H9 (cell line): Measurements from ENCODE around the gene RAB1B. TPM values are rescaled to one million over a fixed set of nuclear protein-coding genes. Genes with fewer than 3 reads are reported as not detected.

ENCODE experiments used
- DNase-seq: peaks from one replicate; pipeline ENCODE4 v3.0.0-alpha.2; 2017
- H2AFZ ChIP-seq: one replicate; pipeline ENCODE4 v1.6.1; 2013; ENCODE audit warnings: mild to moderate bottlenecking, low read length, control low read depth, moderate library complexity
- H2AK5ac ChIP-seq: 2 replicates; pipeline ENCODE4 v1.6.1; 2013; ENCODE audit warnings: low read length, control low read depth, mixed read lengths; ENCODE audit not compliant: insufficient read length
- H2BK120ac ChIP-seq: one replicate; pipeline ENCODE4 v1.6.1; 2013; ENCODE audit warnings: low read depth, mild to moderate bottlenecking, low read length, control low read depth, inconsistent platforms; ENCODE audit not compliant: poor library complexity, severe bottlenecking
- H2BK12ac ChIP-seq: 2 replicates; pipeline ENCODE4 v1.6.1; 2013; ENCODE audit warnings: low read length, control low read depth, mixed read lengths, low read depth; ENCODE audit not compliant: insufficient read length
- H2BK15ac ChIP-seq: 2 replicates; pipeline ENCODE4 v1.6.1; 2013; ENCODE audit warnings: low read depth, low read length, control low read depth
- H2BK20ac ChIP-seq: one replicate; pipeline ENCODE4 v1.6.1; 2013; ENCODE audit warnings: low read depth, mild to moderate bottlenecking, low read length, control low read depth, inconsistent platforms; ENCODE audit not compliant: poor library complexity, severe bottlenecking
- H2BK5ac ChIP-seq: 2 replicates; pipeline ENCODE4 v1.6.1; 2013; ENCODE audit warnings: low read length, control low read depth, mixed read lengths; ENCODE audit not compliant: insufficient read length
- H3K14ac ChIP-seq: 2 replicates; pipeline ENCODE4 v1.6.1; 2013; ENCODE audit warnings: low read length, control low read depth; ENCODE audit not compliant: insufficient read depth
- H3K18ac ChIP-seq: 2 replicates; pipeline ENCODE4 v1.6.1; 2013; ENCODE audit warnings: low read depth, mild to moderate bottlenecking, mixed read lengths, low read length, control low read depth; ENCODE audit not compliant: insufficient read length
- H3K23ac ChIP-seq: 2 replicates; pipeline ENCODE4 v1.6.1; 2013; ENCODE audit warnings: low read length, control low read depth, mixed read lengths, low read depth; ENCODE audit not compliant: insufficient read length
- H3K23me2 ChIP-seq: 2 replicates; pipeline ENCODE4 v1.6.1; 2013; ENCODE audit warnings: low read depth, mild to moderate bottlenecking, mixed read lengths, low read length, control low read depth; ENCODE audit not compliant: insufficient read length, poor library complexity, severe bottlenecking
- H3K27ac ChIP-seq: 2 replicates; pipeline ENCODE4 v1.5.1; 2013; ENCODE audit warnings: low read length, control low read depth, mixed read lengths, low read depth; ENCODE audit not compliant: insufficient read length
- H3K27me3 ChIP-seq: 2 replicates; pipeline ENCODE4 v1.6.1; 2013; ENCODE audit warnings: low read length, control low read depth, inconsistent platforms; ENCODE audit not compliant: insufficient read depth
- H3K4ac ChIP-seq: 2 replicates; pipeline ENCODE4 v1.6.1; 2013; ENCODE audit warnings: low read depth, mild to moderate bottlenecking, control low read depth, inconsistent platforms, low read length, moderate library complexity
- H3K4me1 ChIP-seq: 2 replicates; pipeline ENCODE4 v1.6.1; 2013; ENCODE audit warnings: low read length, control low read depth, inconsistent platforms; ENCODE audit not compliant: insufficient read depth
- H3K4me2 ChIP-seq: 2 replicates; pipeline ENCODE4 v1.6.1; 2013; ENCODE audit warnings: low read length, control low read depth, mixed read lengths; ENCODE audit not compliant: insufficient read length, insufficient read depth
- H3K56ac ChIP-seq: 2 replicates; pipeline ENCODE4 v1.6.1; 2013; ENCODE audit warnings: low read depth, mild to moderate bottlenecking, mixed read lengths, low read length, control low read depth; ENCODE audit not compliant: insufficient read length
- H3K79me1 ChIP-seq: 2 replicates; pipeline ENCODE4 v1.6.1; 2013; ENCODE audit warnings: low read depth, mild to moderate bottlenecking, moderate library complexity, low read length, control low read depth, inconsistent platforms; ENCODE audit not compliant: insufficient read depth, poor library complexity, severe bottlenecking
- H3K79me2 ChIP-seq: 2 replicates; pipeline ENCODE4 v1.6.1; 2013; ENCODE audit warnings: low read length, control low read depth, inconsistent platforms; ENCODE audit not compliant: insufficient read depth
- H3K9ac ChIP-seq: 2 replicates; pipeline ENCODE4 v1.6.1; 2013; ENCODE audit warnings: low read length, control low read depth, mixed read lengths; ENCODE audit not compliant: insufficient read length; ENCODE audit errors: extremely low read depth
- H3K9me3 ChIP-seq: one replicate; pipeline ENCODE4 v1.6.1; 2013; ENCODE audit warnings: low read depth, low read length, inconsistent platforms; ENCODE audit not compliant: control insufficient read depth
- H3T11ph ChIP-seq: one replicate; pipeline ENCODE4 v1.6.1; 2013; ENCODE audit warnings: mild to moderate bottlenecking, low read length, control low read depth, inconsistent platforms
- H4K20me1 ChIP-seq: one replicate; pipeline ENCODE4 v1.6.1; 2013; ENCODE audit not compliant: control insufficient read depth, insufficient read length, insufficient read depth
- H4K5ac ChIP-seq: 2 replicates; pipeline ENCODE4 v1.6.1; 2013; ENCODE audit warnings: low read depth, mild to moderate bottlenecking, mixed read lengths, low read length, control low read depth; ENCODE audit not compliant: insufficient read length
- H4K8ac ChIP-seq: replicated peaks from 2 replicates; pipeline ENCODE4 v1.6.1; 2013; ENCODE audit warnings: low read length, control low read depth, mixed read lengths, low read depth; ENCODE audit not compliant: insufficient read length
- H4K91ac ChIP-seq: 2 replicates; pipeline ENCODE4 v1.6.1; 2013; ENCODE audit warnings: low read depth, mild to moderate bottlenecking, moderate library complexity, mixed read lengths, low read length, control low read depth; ENCODE audit not compliant: insufficient read length
- H3K27ac Mint-ChIP-seq, 3 experiments: 2 replicates in 2 of 3; 3 replicates in 1 of 3; pipeline ENCODE4 v1.8.0; 2020 to 2021; ENCODE audit warnings: mixed read lengths in 3 of 3, mild to moderate bottlenecking in 1 of 3, moderate library complexity in 1 of 3
- H3K27me3 Mint-ChIP-seq: 2 replicates; pipeline ENCODE4 v1.8.0; 2021; ENCODE audit warnings: low read depth, mild to moderate bottlenecking, moderate library complexity, mixed read lengths
- H3K36me3 Mint-ChIP-seq, 3 experiments: 2 replicates in 2 of 3; 3 replicates in 1 of 3; pipeline ENCODE4 v1.8.0; 2020 to 2021; ENCODE audit warnings: low read depth in 3 of 3, mixed read lengths in 3 of 3; ENCODE audit not compliant: insufficient read depth in 1 of 3
- H3K4me1 Mint-ChIP-seq, 2 experiments: 2 replicates each; pipeline ENCODE4 v1.8.0; 2020; ENCODE audit warnings: mixed read lengths in 2 of 2
- H3K4me3 Mint-ChIP-seq, 2 experiments: 2 replicates in 1 of 2; 3 replicates in 1 of 2; pipeline ENCODE4 v1.8.0; 2020 to 2021; ENCODE audit warnings: mild to moderate bottlenecking in 2 of 2, mixed read lengths in 2 of 2, moderate library complexity in 1 of 2
- H3K9me3 Mint-ChIP-seq, 2 experiments: 2 replicates in 1 of 2; 3 replicates in 1 of 2; pipeline ENCODE4 v1.8.0; 2020; ENCODE audit warnings: mild to moderate bottlenecking in 2 of 2, mixed read lengths in 2 of 2, moderate library complexity in 1 of 2
- WGBS: extraction: QIAGEN DNeasy Blood & Tissue Kit; methylation state at CpG from one replicate; pipeline ENCODE4 v1.1.7; 2013; ENCODE audit warnings: missing lambda C conversion rate, low lambda C conversion rate, mixed read lengths; ENCODE audit not compliant: insufficient read length; ENCODE audit errors: extremely low coverage; 5-methylcytosine and 5-hydroxymethylcytosine counted together
- total RNA-seq: library from RNA; stranded (reverse); gene quantifications from 2 replicates; pipeline ENCODE4 v1.2.1, GENCODE V29; 2021
- TF ChIP-seq, protein P1 (sequence below): fragments of 200-600 bp; sonication (generic); conservative IDR thresholded peaks from 3 replicates; pipeline ENCODE4 v1.8.0; 2021; ENCODE audit warnings: antibody characterized with exemption, mild to moderate bottlenecking

RAB1B gene
- total RNA-seq, 1 experiment from 2014 or later: 118 TPM

DNA sequence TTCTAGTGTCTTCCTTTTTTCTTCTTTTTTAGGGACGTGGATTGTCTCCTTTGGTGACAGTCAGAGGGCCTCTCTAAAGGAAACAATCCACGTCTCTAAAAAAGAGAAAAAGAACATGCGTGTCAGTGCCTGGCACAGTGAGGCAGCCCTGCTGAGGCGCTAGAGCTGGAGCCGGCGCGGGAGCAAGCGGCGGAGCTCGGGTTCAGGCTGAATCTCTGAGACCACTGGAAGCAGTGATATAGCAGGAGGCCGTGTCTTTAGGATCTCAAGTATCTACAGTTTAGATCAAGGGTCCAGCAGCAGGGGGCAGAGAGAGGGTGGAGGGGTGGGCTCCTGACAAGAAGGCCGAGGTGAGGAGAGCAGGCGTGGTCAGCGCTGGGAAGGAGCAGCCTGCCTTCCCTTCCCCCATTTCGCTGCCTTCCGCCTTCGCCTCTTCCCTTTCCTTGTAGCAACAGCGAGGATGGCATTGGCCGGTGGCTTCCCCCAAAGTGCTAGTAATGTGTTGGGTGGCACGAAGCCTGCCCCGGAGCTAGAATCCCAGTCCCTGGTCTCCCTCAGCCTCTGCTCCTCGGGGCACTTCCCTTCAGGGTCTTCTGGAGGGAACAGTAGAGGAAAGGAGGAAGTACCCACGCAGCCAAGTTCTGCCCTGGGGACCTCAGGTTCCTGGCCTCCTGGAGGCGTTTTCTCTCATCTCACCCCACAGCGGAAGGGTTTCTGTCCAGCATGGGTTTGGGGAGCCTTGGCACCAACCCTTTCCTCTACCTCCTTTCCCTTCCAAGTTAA, 28.2 kb upstream of the RAB1B start:
- no peaks in the 10 kb centered on the region for H3K79me2 ChIP-seq
- peak overlapping the region in 1 of 3 experiments; percentile 90; a peak in 2 of 7 replicates for H3K27ac Mint-ChIP-seq
- TF ChIP-seq, protein P1, sequence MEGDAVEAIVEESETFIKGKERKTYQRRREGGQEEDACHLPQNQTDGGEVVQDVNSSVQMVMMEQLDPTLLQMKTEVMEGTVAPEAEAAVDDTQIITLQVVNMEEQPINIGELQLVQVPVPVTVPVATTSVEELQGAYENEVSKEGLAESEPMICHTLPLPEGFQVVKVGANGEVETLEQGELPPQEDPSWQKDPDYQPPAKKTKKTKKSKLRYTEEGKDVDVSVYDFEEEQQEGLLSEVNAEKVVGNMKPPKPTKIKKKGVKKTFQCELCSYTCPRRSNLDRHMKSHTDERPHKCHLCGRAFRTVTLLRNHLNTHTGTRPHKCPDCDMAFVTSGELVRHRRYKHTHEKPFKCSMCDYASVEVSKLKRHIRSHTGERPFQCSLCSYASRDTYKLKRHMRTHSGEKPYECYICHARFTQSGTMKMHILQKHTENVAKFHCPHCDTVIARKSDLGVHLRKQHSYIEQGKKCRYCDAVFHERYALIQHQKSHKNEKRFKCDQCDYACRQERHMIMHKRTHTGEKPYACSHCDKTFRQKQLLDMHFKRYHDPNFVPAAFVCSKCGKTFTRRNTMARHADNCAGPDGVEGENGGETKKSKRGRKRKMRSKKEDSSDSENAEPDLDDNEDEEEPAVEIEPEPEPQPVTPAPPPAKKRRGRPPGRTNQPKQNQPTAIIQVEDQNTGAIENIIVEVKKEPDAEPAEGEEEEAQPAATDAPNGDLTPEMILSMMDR: no peak
- H3T11ph ChIP-seq: no peak overlapping the region
- no peaks in the 10 kb centered on the region for H3K79me1 ChIP-seq
- no peaks in the 10 kb centered on the region for H3K23me2 ChIP-seq
- no peak overlapping the region for H3K4ac ChIP-seq
- H2BK20ac ChIP-seq: no peak overlapping the region
- H3K27me3 ChIP-seq: no peaks in the 10 kb centered on the region
- H3K9ac ChIP-seq: no peak overlapping the region
- peaks cover 2 to 14% (median 7%) of the 10 kb centered on the region in 3 experiments; a peak in 4 of 7 replicates for H3K36me3 Mint-ChIP-seq
- no peaks in the 10 kb centered on the region for H3K4me1 ChIP-seq
- no peaks in the 10 kb centered on the region for H3K9me3 ChIP-seq
- H3K4me2 ChIP-seq: no peak overlapping the region
- no peak overlapping the region for H3K4me3 Mint-ChIP-seq
- H3K9me3 Mint-ChIP-seq: no peaks in the 10 kb centered on the region
- no peak overlapping the region for H2BK15ac ChIP-seq
- H3K27ac ChIP-seq: no peak overlapping the region
- no peak overlapping the region for H2BK120ac ChIP-seq
- H2BK5ac ChIP-seq: no peak overlapping the region
- DNase-seq: no peak
- H4K91ac ChIP-seq: no peak overlapping the region
- H3K18ac ChIP-seq: no peak overlapping the region
- WGBS: no CpG with 5 or more reads among the region's 25 CpGs
- H3K4me1 Mint-ChIP-seq: peaks cover 5% of the 10 kb centered on the region in 2 experiments; a peak in 3 of 4 replicates
- H4K5ac ChIP-seq: no peak overlapping the region
- no peaks in the 10 kb centered on the region for H4K20me1 ChIP-seq
- no peak overlapping the region for H3K14ac ChIP-seq
- no peak overlapping the region for H3K56ac ChIP-seq
- H2AK5ac ChIP-seq: no peak overlapping the region
- no peak overlapping the region for H2BK12ac ChIP-seq
- no peak overlapping the region for H4K8ac ChIP-seq
- peaks cover 3% of the 10 kb centered on the region; the same call in 1 of the 2 replicates for H3K27me3 Mint-ChIP-seq
- no peak overlapping the region for H2AFZ ChIP-seq
- H3K23ac ChIP-seq: no peak overlapping the region
